Stimulated activated naive CD8-positive, alpha-beta T cell treated with anti-CD3 and anti-CD28 coated beads, Interleukin-15, amount 100 ng/mL, for 72 hours (primary cell): Measurements from ENCODE around the gene IGSF9.
A peak's percentile ranks its signal among the peaks of the same experiment; 100 is the strongest.

ENCODE experiments used
- ATAC-seq: fragments of 150-1000 bp; cut with Tn5 transposase; 2 replicates; pipeline ENCODE4 v1.10.0; 2021; ENCODE audit warnings: mild to moderate bottlenecking, moderate library complexity
- DNase-seq, 2 donors: peaks; one replicate each; pipeline ENCODE4 v3.0.0; 2021 to 2022
- H3K27ac Mint-ChIP-seq, 2 donors: one replicate each; pipeline ENCODE4 v1.8.0; 2022; ENCODE audit warnings: mild to moderate bottlenecking in 2 of 2, mixed read lengths in 2 of 2, moderate library complexity in 2 of 2
- H3K27me3 Mint-ChIP-seq: one replicate; pipeline ENCODE4 v1.8.0; 2022; ENCODE audit warnings: mixed read lengths
- H3K4me1 Mint-ChIP-seq: one replicate; pipeline ENCODE4 v1.8.0; 2022; ENCODE audit warnings: mild to moderate bottlenecking, mixed read lengths
- H3K4me3 Mint-ChIP-seq, 2 donors: one replicate each; pipeline ENCODE4 v1.8.0; 2022; ENCODE audit warnings: mild to moderate bottlenecking in 2 of 2, mixed read lengths in 2 of 2, moderate library complexity in 1 of 2
- H3K9me3 Mint-ChIP-seq, 2 donors: one replicate each; pipeline ENCODE4 v1.8.0; 2022; ENCODE audit warnings: mixed read lengths in 2 of 2

IGSF9 gene

GRCh38 chr1:159942632-159943277 lies 2.7 kb downstream of the IGSF9 start:
- Mint-ChIP-seq H3K27ac (no peak overlapping the region), H3K27me3 (peaks cover 41% of the 10 kb centered on the region), H3K9me3 (no peaks in the 10 kb centered on the region), H3K4me3 (no peak overlapping the region), H3K4me1 (peaks cover 20% of the 10 kb centered on the region)
- DNase-seq = no peak
- no peak for ATAC-seq

- Mint-ChIP-seq H3K4me1 (peaks cover 20% of the 10 kb centered on the region), H3K27ac (no peak overlapping the region), H3K27me3 (peaks cover 41% of the 10 kb centered on the region), H3K9me3 (no peaks in the 10 kb centered on the region), H3K4me3 (no peak overlapping the region)
- no peak for ATAC-seq
- DNase-seq = no peak
Measured at GRCh38 chr1:159941591-159942560, 3.5 kb downstream of the IGSF9 start.

- peaks cover 24% of the 10 kb centered on the region for H3K4me1 Mint-ChIP-seq
- H3K27ac Mint-ChIP-seq = no peak overlapping the region
- peaks cover 41% of the 10 kb centered on the region for H3K27me3 Mint-ChIP-seq
- no peak for DNase-seq
- no peaks in the 10 kb centered on the region for H3K9me3 Mint-ChIP-seq
- H3K4me3 Mint-ChIP-seq = no peak overlapping the region
- no peak for ATAC-seq
Measured at GRCh38 chr1:159941141-159941540, 4.3 kb downstream of the IGSF9 start.

GRCh38 chr1:159940006-159940620 lies 5.3 kb downstream of the IGSF9 start:
- DNase-seq (no peak), ATAC-seq (no peak)
- Mint-ChIP-seq H3K9me3 (no peaks in the 10 kb centered on the region), H3K27me3 (peaks cover 33% of the 10 kb centered on the region), H3K4me1 (peaks cover 15% of the 10 kb centered on the region), H3K4me3 (no peak overlapping the region), H3K27ac (no peak overlapping the region)

GRCh38 chr1:159939678-159940002 lies 5.8 kb downstream of the IGSF9 start:
- Mint-ChIP-seq H3K9me3 (no peaks in the 10 kb centered on the region), H3K4me1 (peaks cover 10% of the 10 kb centered on the region), H3K4me3 (no peak overlapping the region), H3K27ac (no peak overlapping the region), H3K27me3 (peaks cover 28% of the 10 kb centered on the region)
- no peak for DNase-seq
- ATAC-seq = no peak

GRCh38 chr1:159938905-159939677 lies 6.3 kb downstream of the IGSF9 start:
- Mint-ChIP-seq H3K4me3 (no peak overlapping the region), H3K27ac (no peak overlapping the region), H3K9me3 (no peaks in the 10 kb centered on the region), H3K4me1 (peaks cover 9% of the 10 kb centered on the region), H3K27me3 (peaks cover 23% of the 10 kb centered on the region)
- no peak for DNase-seq
- ATAC-seq = no peak

GRCh38 chr1:159938211-159938852 lies 7.1 kb downstream of the IGSF9 start:
- peaks cover 15% of the 10 kb centered on the region for H3K27me3 Mint-ChIP-seq

GRCh38 chr1:159937054-159937750 lies 8.2 kb downstream of the IGSF9 start:
- Mint-ChIP-seq H3K27ac (no peak overlapping the region), H3K27me3 (peaks cover 6% of the 10 kb centered on the region), H3K4me1 (peaks cover 15% of the 10 kb centered on the region), H3K9me3 (no peaks in the 10 kb centered on the region), H3K4me3 (no peak overlapping the region)
- no peak for DNase-seq
- ATAC-seq = no peak

More at GRCh38 chr1:159938211-159938852, 7.1 kb downstream of the IGSF9 start:
- Mint-ChIP-seq H3K4me1 (peaks cover 9% of the 10 kb centered on the region), H3K9me3 (no peaks in the 10 kb centered on the region), H3K4me3 (no peak overlapping the region), H3K27ac (no peak overlapping the region)
- no peak for DNase-seq
- peak; percentile 53 for ATAC-seq

GRCh38 chr1:159936273-159936904 lies 9.0 kb downstream of the IGSF9 start:
- ATAC-seq (peak; percentile 72), DNase-seq (peak; percentile 80 to 82)
- Mint-ChIP-seq H3K9me3 (no peaks in the 10 kb centered on the region), H3K27ac (no peak overlapping the region), H3K27me3 (no peaks in the 10 kb centered on the region), H3K4me1 (peaks cover 15% of the 10 kb centered on the region), H3K4me3 (no peak overlapping the region)

- no peak overlapping the region for H3K27ac Mint-ChIP-seq
- no peak for ATAC-seq
Measured at GRCh38 chr1:159935719-159936272, 9.6 kb downstream of the IGSF9 start.

GRCh38 chr1:159935305-159935704 lies 10.1 kb downstream of the IGSF9 start:
- Mint-ChIP-seq H3K27me3 (no peaks in the 10 kb centered on the region), H3K27ac (no peak overlapping the region)
- no peak for DNase-seq

More at GRCh38 chr1:159935719-159936272, 9.6 kb downstream of the IGSF9 start:
- H3K9me3 Mint-ChIP-seq = no peaks in the 10 kb centered on the region
- H3K4me1 Mint-ChIP-seq = peaks cover 15% of the 10 kb centered on the region
- no peak overlapping the region for H3K4me3 Mint-ChIP-seq
- no peak for DNase-seq
- no peaks in the 10 kb centered on the region for H3K27me3 Mint-ChIP-seq

GRCh38 chr1:159934136-159935039 lies 11.0 kb downstream of the IGSF9 start:
- DNase-seq (no peak), ATAC-seq (no peak)
- Mint-ChIP-seq H3K27ac (no peak overlapping the region), H3K4me1 (peaks cover 15% of the 10 kb centered on the region), H3K9me3 (no peaks in the 10 kb centered on the region), H3K27me3 (no peaks in the 10 kb centered on the region), H3K4me3 (no peak overlapping the region)

More at GRCh38 chr1:159935305-159935704, 10.1 kb downstream of the IGSF9 start:
- no peak for ATAC-seq
- Mint-ChIP-seq H3K9me3 (no peaks in the 10 kb centered on the region), H3K4me1 (peaks cover 15% of the 10 kb centered on the region), H3K4me3 (no peak overlapping the region)

- peaks cover 14% of the 10 kb centered on the region for H3K4me1 Mint-ChIP-seq
- no peak overlapping the region for H3K4me3 Mint-ChIP-seq
- ATAC-seq (no peak), DNase-seq (no peak)
- no peaks in the 10 kb centered on the region for H3K9me3 Mint-ChIP-seq
- H3K27ac Mint-ChIP-seq = peak overlapping the region in 1 of 2 donors; percentile 19
- H3K27me3 Mint-ChIP-seq = no peaks in the 10 kb centered on the region
Measured at GRCh38 chr1:159933347-159933746, 12.1 kb downstream of the IGSF9 start.
